HG02852 (cell line): ENCODE results near the gene CHCHD4.

Experiments used
- ATAC-seq: cut with Tn5 transposase; IDR thresholded peaks from one replicate; pipeline ENCODE4 v1.9.1; 2021; ENCODE audit warnings: mild to moderate bottlenecking, moderate library complexity; ENCODE audit not compliant: unreplicated experiment

CHCHD4 gene

DNA sequence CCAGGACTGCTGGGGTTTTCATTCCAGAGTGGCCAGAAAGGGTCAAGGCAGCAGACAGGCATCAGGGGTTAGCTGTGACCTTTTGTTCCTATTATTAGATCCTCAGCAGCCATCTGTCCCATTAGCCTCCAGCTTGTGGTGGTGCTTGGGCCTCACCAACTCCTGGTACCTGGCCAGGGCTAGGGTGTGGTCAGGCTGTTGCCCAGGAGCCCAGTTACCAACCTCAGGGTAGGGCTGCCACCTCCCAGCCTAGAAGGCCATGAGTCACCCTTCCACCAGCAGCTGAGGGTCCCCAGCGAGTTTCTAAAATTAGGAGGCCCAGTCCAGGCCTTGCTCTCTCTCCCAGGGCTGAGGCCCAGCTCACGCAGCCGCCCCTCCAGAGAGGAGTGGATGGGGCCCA lies 12.3 kb upstream of the CHCHD4 start:
- no peak for ATAC-seq

DNA sequence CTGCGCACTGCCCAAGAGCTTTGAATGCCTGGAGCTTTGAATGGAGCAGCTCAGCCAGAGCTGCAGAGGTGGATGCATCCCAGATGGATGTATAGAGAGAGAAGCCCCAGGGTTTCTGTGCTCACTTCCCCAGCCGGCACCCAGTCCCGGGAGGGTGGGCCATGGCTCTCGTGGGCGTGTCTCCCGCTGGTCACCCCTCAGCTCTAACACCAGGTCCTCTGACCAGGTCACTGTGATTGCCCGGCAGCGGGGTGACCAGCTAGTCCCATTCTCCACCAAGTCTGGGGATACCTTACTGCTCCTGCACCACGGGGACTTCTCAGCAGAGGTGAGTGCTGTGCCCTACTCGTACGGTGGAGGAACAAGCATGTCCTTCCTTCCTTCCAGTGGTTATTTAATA lies 10.9 kb upstream of the CHCHD4 start:
- no peak for ATAC-seq

DNA sequence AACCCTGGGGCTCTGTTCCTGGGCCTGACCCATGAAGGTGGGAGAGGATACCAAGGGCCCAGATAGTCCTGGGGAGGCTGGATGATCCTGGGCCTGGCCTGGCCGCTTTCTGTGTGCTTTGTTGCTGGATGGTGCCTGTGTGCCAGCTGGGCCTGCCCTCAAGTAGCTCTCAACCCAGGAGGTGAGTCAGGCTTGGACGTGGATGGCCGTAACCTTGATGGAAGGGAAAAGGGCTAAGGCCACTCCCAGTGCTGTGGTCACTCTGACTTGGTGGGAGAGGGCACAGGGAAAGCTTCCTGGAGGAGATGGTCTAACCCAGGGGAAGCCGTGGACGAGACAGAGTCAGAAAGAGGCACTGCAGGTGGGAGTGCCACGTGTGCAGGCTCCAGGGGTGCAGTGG lies 9.6 kb upstream of the CHCHD4 start:
- no peak for ATAC-seq

DNA sequence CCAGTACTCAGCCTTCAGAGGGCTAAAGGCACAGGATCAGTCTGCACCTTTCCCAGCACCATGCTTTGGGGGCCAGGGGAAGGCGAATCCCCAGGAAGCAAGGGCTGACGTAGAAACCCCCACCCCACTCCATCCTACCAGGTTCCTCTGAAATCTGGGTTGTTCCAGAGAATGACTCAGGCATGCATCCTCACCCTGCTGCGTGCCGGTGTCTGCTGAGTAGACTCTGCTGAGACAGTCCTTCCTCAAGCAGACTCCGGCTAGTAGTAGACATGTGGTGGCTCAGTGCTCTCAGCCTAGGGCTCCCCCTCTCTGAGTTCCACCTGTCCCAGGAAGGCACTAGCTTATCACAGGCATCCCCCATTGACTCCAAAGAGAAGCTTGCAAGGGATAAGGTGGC lies 9.2 kb upstream of the CHCHD4 start:
- no peak for ATAC-seq

DNA sequence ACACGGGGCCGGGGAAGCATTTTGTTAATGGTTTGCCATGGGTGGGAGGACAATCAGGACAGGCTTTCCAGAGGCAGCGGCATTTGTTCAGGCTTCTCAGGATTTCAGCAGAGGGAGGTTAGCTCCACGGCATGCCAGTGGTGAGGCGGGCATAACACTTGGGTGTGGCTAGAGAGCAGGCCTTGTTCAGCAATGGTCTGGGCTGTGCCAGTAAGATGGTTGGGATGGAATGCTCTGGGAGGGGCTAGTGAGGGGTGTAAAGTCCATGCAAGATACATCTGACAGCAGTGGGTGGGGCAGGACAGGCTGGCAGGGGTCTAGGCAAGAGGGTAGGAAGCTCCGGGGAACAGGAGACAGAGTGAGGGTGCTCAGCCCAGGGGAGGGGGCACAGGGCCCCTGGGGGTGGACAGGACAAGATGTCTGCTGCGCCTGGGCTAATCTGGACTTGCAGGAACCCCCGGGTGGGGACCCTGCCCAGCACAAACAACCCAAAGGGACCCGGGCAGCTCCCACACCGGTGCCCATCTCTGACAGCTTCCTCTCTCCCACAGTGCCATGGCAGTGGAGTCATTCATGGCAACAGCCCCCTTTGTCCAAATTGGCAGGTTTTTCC lies 8.6 kb upstream of the CHCHD4 start:
- no peak for ATAC-seq

DNA sequence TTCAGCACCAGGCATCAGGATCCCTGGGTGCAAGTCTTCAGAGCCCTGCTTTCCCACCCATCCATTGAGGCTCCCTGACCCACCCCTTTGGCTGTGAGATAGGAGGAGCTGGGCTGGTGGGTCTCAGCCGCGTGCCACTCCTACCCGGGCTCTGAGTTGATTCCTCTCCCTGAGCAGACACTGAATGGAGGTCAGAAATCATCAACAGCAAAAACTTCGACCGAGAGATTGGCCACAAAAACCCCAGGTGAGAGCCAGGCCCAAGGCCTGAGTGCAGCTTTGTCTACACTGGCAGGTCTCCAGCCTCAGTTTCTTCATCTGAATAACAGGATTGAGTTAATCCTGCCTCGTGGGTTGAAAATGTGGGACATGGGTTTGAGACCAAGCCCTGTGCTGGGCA lies 8.0 kb upstream of the CHCHD4 start:
- ATAC-seq, result no peak

DNA sequence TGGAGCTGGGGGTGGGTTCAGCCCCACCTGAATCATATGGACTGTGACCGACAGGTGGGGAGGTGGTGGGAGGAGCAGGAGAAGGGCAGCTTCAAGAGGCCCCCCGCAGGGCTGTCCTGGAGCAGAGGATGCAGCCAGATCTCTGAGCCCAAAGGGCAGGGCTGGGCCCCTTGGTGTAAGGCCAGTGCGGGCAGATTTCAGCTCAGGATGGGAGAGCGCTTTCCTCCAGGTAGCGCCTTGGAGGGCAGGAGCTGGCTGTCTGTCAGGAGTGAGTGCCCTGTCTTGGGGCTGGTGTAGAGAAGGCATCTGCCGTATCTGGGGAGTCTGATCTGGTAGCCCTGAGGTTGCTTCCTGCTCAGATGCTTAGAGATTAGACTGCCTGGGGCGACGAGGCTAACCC lies 7.5 kb upstream of the CHCHD4 start:
- ATAC-seq, result no peak

DNA sequence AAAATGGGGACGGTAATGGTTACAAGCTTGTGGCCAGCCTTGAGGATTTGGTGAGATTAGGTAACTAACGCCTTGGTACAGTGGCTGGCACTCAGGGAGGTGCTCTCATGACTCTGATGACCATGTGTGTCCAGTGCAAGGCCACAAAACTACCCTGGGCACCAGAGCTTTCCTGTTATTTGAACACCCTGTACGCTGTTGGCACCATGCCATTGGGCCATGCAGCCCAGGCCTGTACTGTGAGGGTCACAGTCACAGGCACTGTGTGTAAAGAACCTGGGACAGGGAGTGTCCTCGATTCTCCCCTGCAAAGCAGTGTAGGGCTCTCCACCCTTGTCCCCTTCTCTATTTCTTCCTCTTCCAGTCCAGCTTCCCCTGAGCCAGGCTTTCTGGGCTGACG lies 6.5 kb upstream of the CHCHD4 start:
- no peak for ATAC-seq

DNA sequence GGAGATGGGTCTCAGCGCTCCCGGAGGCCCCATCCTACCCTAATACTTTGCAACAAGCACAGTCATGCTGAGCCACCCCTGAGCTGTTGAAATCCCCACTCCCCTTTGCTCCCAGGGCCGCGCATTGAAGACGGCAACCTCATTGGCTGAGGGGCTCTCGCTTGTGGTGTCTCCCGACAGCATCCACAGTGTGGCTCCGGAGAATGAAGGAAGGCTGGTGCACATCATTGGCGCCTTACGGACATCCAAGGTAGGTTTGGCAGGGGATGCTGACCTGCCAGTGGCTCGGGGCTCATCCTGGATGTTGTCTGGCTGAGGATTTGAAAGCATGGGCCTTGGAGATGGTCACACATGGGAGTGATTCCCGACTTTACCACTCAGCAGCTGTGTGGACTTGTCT lies 6.0 kb upstream of the CHCHD4 start:
- ATAC-seq, result no peak

DNA sequence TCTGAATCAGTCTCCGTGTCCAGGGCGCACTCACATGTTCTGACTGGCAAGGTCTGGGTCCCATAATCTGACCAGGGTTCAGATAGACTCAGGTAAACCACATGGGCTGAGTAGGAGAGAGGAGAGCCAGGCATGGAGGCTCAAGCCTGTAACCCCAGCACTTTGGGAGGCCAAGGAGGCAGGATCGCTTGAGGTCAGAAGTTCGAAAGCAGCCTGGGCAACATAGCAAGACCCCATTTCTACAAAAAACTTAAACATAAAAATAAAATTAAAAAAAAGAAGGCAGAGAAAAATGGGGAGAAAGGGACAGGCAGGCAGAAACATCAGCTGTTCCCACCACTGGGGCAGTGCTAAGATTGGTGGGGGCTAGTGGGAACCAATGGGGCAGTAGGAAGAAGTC lies 5.6 kb upstream of the CHCHD4 start:
- ATAC-seq, result no peak

DNA sequence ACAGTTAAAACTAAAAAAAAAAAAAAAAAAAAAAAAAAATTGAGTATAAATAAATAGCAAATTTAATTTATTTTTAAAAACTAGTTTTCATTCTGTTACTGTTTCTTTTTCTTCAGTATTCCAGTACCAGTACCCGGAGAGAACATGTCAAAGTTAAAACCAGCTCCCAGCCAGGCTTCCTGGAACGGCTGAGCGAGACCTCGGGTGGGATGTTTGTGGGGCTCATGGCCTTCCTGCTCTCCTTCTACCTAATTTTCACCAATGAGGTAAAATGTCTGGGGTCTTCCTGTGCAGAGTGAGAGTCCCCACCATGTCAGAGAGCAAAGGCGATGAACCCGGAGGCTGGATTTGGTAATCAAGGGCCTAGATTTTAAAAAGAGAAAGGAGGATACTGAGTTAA lies 4.6 kb upstream of the CHCHD4 start:
- ATAC-seq, result no peak

DNA sequence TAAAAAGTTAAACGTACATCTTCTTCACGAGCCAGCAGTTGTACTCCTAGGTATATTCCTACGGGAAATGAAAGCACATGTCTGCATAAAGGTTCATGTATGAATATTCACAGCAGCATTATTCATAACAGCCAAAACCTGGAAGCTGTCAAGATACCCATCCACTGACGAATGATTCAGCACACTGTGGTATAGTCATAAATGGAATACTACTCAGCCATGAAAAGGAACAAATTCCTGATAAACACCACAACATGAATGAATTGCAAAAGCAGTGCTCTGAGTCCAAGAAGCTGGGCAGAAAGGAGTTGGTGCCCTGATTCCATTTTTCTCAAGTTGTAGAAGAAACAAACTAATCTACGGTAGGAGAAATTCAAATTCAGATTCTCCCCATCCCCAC lies 4.1 kb upstream of the CHCHD4 start:
- no peak for ATAC-seq

DNA sequence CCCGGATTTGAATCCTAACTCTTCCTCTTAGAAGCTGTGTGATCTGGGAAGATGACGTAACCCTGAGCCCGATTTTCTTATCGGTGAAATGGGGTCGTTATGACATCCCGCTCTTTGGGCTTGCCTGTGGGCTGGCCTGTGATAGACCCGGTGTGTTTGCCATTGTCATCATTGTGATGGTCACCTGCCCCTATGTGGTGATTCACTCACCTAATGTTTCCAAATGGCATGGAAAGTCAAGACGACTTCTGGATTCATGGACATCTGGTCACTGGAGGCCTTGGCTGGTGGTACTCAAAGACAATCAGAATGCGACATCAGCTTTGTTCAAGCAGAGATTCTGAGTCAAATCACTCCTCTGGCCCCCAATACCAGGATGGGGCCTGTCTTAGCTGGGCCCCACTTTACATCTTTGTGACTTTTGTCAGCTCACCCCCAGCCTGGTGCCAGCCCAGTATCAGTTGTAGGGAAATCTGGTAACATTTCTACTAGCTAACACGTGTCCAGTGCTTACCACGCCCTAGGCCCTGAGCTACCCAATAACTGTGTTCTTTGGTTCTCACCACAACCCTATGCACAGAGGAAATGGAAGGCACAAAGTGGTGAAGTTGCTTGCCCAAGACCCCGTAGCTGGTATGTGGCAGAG lies 3.0 kb upstream of the CHCHD4 start:
- ATAC-seq, result no peak

DNA sequence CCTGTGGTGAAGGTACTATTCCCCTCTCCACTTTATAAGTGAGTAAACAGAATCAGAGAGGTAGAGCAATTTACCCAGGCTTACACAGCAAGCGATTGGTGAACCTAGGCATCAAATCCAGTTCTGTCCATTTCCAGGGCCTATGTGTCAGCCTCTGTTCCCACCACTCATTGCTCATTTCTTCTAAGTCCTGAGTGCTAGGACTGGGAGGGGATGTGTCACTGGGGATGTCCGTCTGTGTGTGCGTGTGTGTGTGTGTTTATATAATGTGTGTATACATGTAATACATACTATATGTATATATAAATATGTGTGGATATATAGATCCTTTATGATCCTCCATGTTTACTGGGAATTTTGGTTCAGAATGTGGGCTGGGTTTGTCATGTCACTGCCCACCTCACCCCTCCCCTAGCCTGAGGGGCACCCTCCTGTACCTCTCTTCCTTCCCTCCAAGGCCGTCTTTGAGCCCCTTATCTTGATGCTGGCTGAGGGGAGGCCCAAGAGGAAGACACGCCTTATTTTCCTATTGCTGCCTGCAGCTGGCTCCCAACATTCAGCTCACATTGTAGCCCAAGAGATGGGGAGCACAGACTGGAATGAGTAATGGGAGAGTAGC lies 2.3 kb upstream of the CHCHD4 start:
- no peak for ATAC-seq

DNA sequence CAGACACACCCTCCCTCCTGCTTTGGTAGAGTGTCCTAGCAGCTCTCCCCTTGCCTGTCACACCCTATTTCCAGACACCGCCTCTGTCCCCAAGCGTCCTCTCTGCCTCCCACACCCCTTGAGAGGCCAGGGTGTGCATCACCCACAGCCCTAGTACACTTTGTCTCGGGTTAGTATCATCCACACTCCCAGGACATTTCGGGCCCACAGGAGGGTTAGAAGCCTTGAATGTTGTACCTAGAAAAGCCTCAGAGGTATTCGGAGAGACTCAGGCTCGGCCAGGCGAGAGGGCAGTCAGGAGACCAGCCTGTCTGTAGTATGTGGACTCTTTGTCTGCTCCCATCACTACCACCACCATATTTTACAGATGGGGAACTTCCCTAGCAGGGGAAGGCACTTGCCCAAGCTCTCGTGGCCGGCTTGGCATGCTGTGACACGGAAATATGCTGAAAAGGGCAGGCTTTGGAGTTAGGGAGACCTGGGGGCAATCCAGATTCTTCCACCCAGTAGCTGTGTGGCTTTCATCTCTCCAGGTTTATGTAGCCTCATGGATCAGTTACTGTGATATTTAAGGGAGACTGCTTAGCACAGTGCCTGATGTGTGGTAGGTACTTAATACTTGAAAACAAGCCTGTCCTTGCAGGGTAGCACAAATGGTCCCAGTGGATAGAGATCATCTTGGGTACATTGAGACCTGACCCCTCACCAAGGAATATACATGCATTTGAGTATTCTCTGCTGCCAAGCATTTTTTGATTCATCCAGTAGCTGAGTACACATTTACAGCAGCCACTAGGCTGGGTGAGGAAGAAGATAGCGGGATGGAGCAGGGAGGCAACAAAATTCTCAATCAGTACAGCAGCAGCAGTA lies 1.6 kb upstream of the CHCHD4 start:
- no peak for ATAC-seq

DNA sequence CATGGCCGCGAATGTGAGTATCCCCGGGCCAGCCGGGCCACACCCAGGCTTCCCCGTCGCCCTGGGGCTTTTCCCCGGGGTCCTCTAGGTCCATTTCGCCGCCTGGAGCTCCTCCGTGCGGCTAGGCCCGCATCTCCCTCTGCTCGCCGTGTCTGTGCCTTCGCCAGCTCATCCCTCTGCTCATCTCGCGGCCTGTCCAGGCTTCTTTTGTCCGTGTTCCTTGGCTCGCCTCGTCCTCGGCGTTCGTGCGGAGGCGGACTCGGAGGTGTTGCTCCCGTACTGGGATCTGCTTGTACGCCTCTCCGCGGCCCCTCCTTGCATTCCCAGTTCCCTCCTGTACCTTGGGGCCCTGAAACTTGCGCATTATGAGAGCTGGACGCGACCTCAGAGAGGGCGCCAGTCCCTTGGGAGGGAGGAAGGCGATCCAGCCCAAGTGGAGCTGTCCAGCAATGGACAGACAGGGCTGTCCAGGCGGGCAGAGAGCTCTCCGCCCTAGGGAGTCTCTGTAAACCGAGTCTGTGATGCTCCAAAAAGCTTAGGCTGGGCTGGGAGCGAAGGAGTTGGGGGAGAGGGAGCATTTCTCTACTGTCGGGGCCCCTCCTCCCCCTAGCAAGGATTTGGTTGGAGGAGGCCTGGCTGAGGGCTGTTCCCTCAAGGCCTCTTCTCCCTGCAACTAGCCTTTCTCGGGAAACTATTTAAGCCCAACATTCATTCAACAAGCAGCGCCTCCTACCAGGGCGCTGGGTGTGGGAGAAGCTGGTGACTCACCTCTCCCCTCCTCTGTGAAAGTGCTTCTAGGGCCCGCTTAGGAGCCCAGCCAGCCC lies 735 bp upstream of the CHCHD4 start:
- ATAC-seq, result peak; percentile 25

DNA sequence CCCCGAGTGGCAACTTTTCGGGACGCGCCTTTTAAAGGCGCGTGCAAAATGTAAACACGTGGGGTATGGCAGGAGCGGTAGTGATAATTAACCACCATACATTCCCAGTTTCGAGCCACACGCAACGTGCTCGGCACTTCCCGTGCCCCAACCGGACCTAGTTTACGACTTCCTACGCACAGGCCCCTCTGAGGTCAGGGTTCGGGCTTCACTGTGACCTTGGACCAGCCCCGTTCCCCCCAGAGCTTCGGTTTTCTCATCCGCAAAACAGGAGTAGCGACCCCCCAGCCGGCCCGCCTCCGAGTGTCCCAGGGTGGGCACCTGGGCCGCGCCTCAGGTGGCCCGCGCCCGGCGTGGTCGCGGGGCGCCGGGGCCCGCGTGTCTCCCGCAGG lies 451 bp downstream of the CHCHD4 start:
- ATAC-seq, result peak; percentile 45

DNA sequence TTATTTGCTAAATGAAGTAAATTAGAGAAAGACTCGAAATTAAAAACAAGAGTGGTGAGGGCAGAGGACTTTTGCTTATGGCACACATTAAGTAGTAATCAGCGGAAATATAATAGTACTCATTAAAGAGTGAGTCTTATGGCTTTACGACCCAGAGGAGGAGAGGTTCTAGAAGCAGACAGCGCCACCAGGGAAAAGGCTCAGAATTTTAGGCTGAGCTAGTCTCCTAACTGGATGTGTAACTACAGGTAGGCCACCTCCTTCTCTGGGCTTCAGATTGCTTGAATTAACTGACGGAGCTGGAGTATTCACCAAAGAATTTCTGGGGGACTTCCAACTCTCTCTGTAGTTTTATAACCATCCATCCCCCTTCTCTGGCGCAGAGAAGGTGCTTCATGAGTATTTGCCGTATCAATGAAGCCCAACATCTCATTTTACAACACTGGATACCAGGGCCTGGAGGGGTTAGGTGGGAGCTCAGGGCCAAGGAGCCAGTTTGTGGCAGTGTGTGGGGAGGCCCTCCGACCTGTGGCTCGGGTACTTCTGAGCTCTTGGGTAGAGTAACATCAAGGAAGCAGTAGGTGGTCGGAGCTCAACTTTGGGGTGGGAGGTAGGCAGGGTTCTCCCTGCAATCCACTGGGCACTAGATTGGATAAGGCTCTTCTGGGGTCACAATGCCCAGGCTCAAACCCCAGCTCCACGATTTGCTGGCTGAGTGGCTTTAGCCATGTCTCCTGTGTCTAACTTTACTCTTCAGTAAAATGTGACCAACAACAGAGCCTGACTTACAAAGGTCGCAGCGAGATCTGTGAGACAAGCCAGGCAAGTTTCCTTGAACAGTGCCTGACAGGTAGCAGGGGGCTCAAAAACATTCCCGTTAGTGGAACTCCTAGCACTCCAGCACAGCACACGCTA lies 1.1 kb downstream of the CHCHD4 start:
- ATAC-seq, result no peak

DNA sequence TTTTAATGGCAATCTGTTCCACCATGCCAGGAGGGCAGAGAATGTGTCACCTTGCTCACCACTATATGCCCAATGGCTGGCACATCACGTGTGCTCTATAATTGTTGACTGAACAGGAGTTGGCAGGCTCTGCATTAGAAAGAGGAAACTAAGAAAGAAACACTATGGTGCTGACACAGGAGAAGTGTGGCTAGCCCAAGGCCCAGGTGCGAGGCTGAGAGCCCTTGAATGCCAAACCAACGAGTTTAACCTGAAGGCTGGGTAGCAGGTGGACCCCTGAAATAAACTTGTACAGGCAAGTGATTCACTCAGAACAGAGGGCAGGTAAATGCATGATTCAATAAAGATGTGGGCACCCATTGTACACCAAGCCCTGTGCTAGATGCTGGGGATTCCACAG lies 2.4 kb downstream of the CHCHD4 start:
- ATAC-seq, result no peak

DNA sequence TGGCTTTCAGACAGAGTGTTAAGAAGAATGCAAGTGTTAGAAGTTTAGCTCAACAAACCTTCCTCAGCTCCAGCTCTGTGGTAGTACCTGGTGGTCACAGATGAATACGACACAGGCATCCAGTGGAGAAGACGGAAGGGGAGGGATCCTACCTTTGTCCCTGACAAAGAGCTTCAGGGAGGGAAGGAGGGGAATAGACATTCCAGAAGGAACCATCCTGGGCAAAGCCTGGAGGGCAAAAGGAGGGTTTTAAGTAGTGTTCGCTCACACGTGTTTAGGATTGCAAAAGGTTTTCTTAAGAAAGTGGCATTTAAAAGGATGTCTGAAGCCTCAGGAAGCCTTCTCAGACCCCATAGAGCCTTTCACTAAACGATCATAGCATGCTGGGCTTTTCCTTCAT lies 2.8 kb downstream of the CHCHD4 start:
- ATAC-seq, result no peak
